HL-60/S4 treated with phorbol 12-myristate 13-acetate at 8.2 ng/mL for 4 days and 3 days (cell line): Measurements from ENCODE around the gene PSPN.
"Not testable (repeated sequence)": the region's sequence is repeated elsewhere in the genome, so short reads cannot be mapped to it uniquely, and the experiment has no call there.

Source experiments
- in situ Hi-C: fragments of 300-500 bp; cut with MboI; formaldehyde crosslinking; loops from 2 replicates; pipeline ENCODE4 v1.15.0; 2022; ENCODE audit warnings: low sequenced_read_pairs

The PSPN gene

GRCh38 chr19:6373813-6374108, 2.0 kb downstream of the PSPN start:
- in situ Hi-C loops = no loop called here

GRCh38 chr19:6373096-6373812, 2.5 kb downstream of the PSPN start:
- in situ Hi-C loops = no loop called here

- in situ Hi-C loops = no loop called here
Observed at GRCh38 chr19:6372594-6373095, 3.1 kb downstream of the PSPN start, which contains the start of gene ALKBH7. Gene ALKBH7, plus strand, starts transcription at chr19:6372794. Its CDS starts 27 bp downstream, at chr19:6372821.

- in situ Hi-C loops = no loop called here
Observed at GRCh38 chr19:6364353-6364752, 11.4 kb downstream of the PSPN start.

- in situ Hi-C loops = no loop called here
Observed at GRCh38 chr19:6362351-6362801, 13.4 kb downstream of the PSPN start.

GRCh38 chr19:6362027-6362350, 13.7 kb downstream of the PSPN start:
- in situ Hi-C loops = no loop called here

- in situ Hi-C loops = not testable (repeated sequence)
Observed at GRCh38 chr19:6360857-6361216, 14.9 kb downstream of the PSPN start.

- in situ Hi-C loops = not testable (repeated sequence)
Observed at GRCh38 chr19:6360445-6360844, 15.3 kb downstream of the PSPN start.

GRCh38 chr19:6359568-6360341, 16.0 kb downstream of the PSPN start:
- in situ Hi-C loops = no loop called here

GRCh38 chr19:6358003-6358402, 17.7 kb downstream of the PSPN start:
- in situ Hi-C loops = no loop called here

- in situ Hi-C loops = no loop called here
Observed at GRCh38 chr19:6357174-6357573, 18.6 kb downstream of the PSPN start.

- in situ Hi-C loops = not testable (repeated sequence)
Observed at GRCh38 chr19:6355321-6356040, 20.3 kb downstream of the PSPN start.

- in situ Hi-C loops = no loop called here
Observed at GRCh38 chr19:6354098-6354674, 21.5 kb downstream of the PSPN start.

GRCh38 chr19:6352381-6353165, 23.2 kb downstream of the PSPN start:
- in situ Hi-C loops = no loop called here

- in situ Hi-C loops = no loop called here
Observed at GRCh38 chr19:6350688-6351087, 25.0 kb downstream of the PSPN start.

- in situ Hi-C loops = not testable (repeated sequence)
Observed at GRCh38 chr19:6349271-6349670, 26.5 kb downstream of the PSPN start.

GRCh38 chr19:6343462-6343861, 32.3 kb downstream of the PSPN start:
- in situ Hi-C loops = no loop called here

GRCh38 chr19:6340493-6341201, 35.1 kb downstream of the PSPN start:
- in situ Hi-C loops = no loop called here

GRCh38 chr19:6334490-6335285, 41.0 kb downstream of the PSPN start:
- in situ Hi-C loops = no loop called here
